HG03469 (cell line): ENCODE results near the gene STMND1.
"Not testable (repeated sequence)": the region's sequence is repeated elsewhere in the genome, so short reads cannot be mapped to it uniquely, and the experiment has no call there.

Source experiments
- ATAC-seq: cut with Tn5 transposase; IDR thresholded peaks from one replicate; pipeline ENCODE4 v1.9.1; 2021; ENCODE audit warnings: mild to moderate bottlenecking, moderate library complexity, moderate number of reproducible peaks; ENCODE audit not compliant: unreplicated experiment

Gene STMND1

GRCh38 chr6:17101422-17102257, at the start of gene STMND1:
Gene STMND1 (plus strand): TSS chr6:17102050. CDS start chr6:17102258, 208 bp downstream.
- no peak for ATAC-seq

- ATAC-seq, result no peak
Measured at GRCh38 chr6:17054647-17055046, 47.2 kb upstream of the STMND1 start.

- no peak for ATAC-seq
Measured at GRCh38 chr6:17057322-17057721, 44.5 kb upstream of the STMND1 start.

- ATAC-seq, result no peak
Measured at GRCh38 chr6:17058550-17058949, 43.3 kb upstream of the STMND1 start.

GRCh38 chr6:17059022-17059421, 42.8 kb upstream of the STMND1 start:
- ATAC-seq, result no peak

GRCh38 chr6:17059850-17060249, 42.0 kb upstream of the STMND1 start:
- ATAC-seq, result no peak

GRCh38 chr6:17061097-17061496, 40.8 kb upstream of the STMND1 start:
- no peak for ATAC-seq

- no peak for ATAC-seq
Measured at GRCh38 chr6:17062871-17063440, 38.9 kb upstream of the STMND1 start.

GRCh38 chr6:17064975-17065374, 36.9 kb upstream of the STMND1 start:
- no peak for ATAC-seq

- no peak for ATAC-seq
Measured at GRCh38 chr6:17066610-17067009, 35.2 kb upstream of the STMND1 start.

- ATAC-seq, result not testable (repeated sequence)
Measured at GRCh38 chr6:17068972-17069371, 32.9 kb upstream of the STMND1 start.

GRCh38 chr6:17070400-17070799, 31.4 kb upstream of the STMND1 start:
- not testable (repeated sequence) for ATAC-seq

- ATAC-seq, result not testable (repeated sequence)
Measured at GRCh38 chr6:17073596-17073995, 28.3 kb upstream of the STMND1 start.

GRCh38 chr6:17081273-17081672, 20.6 kb upstream of the STMND1 start:
- ATAC-seq, result no peak

GRCh38 chr6:17081860-17082508, 19.9 kb upstream of the STMND1 start:
- no peak for ATAC-seq

GRCh38 chr6:17083397-17083796, 18.5 kb upstream of the STMND1 start:
- ATAC-seq, result no peak

- no peak for ATAC-seq
Measured at GRCh38 chr6:17086469-17086868, 15.4 kb upstream of the STMND1 start.

- ATAC-seq, result no peak
Measured at GRCh38 chr6:17088091-17088611, 13.7 kb upstream of the STMND1 start.

GRCh38 chr6:17091122-17091521, 10.7 kb upstream of the STMND1 start:
- ATAC-seq, result no peak

- no peak for ATAC-seq
Measured at GRCh38 chr6:17093686-17094085, 8.2 kb upstream of the STMND1 start.

- no peak for ATAC-seq
Measured at GRCh38 chr6:17096096-17096495, 5.8 kb upstream of the STMND1 start.

GRCh38 chr6:17096652-17097051, 5.2 kb upstream of the STMND1 start:
- ATAC-seq, result no peak
